CD4-positive, alpha-beta T cell (primary cell): Measurements from ENCODE around the gene PTDSS2. TPM values are rescaled to one million over a fixed set of nuclear protein-coding genes. Genes with fewer than 3 reads are reported as not detected.

Experiments
- ATAC-seq: fragments of 200-7000 bp; cut with Tn5 transposase; one replicate; pipeline ENCODE4 v1.10.0; 2022; ENCODE audit warnings: mild to moderate bottlenecking; ENCODE audit not compliant: poor library complexity
- CTCF ChIA-PET: fragments of 350-600 bp; sonication (Branson Sonifier 250); formaldehyde crosslinking; loops from one replicate; lab custom pipeline; 2021; ENCODE audit warnings: antibody characterized with exemption, inconsistent platforms; lab: Charles Lee
- POLR2A ChIA-PET: fragments of 350-600 bp; sonication (Branson Sonifier 250); formaldehyde crosslinking; loops from one replicate; lab custom pipeline; 2021; ENCODE audit warnings: antibody characterized with exemption, inconsistent platforms; lab: Charles Lee
- DNase-seq, 14 experiments: peaks; one replicate each; pipeline ENCODE4 v3.0.0-alpha.2; 2013 to 2020; ENCODE audit warnings: mixed read lengths in 2 of 14
- H3K27ac ChIP-seq, 2 donors: one replicate each; pipeline versions ENCODE4 v1.5.1 to v1.7.0; 2013; ENCODE audit warnings: low read length in 2 of 2, low read depth in 1 of 2, mild to moderate bottlenecking in 1 of 2
- H3K27me3 ChIP-seq, 2 experiments: 1 replicate in 1 of 2; 2 replicates in 1 of 2; pipeline versions ENCODE4 v1.6.1 to v1.7.0; 2013; ENCODE audit warnings: low read length in 2 of 2, control low read depth in 1 of 2, mild to moderate bottlenecking in 1 of 2, moderate library complexity in 1 of 2; ENCODE audit not compliant: insufficient read depth in 2 of 2, control insufficient read depth in 1 of 2
- H3K36me3 ChIP-seq: one replicate; pipeline ENCODE4 v1.6.1; 2013; ENCODE audit warnings: low read length, control low read depth; ENCODE audit not compliant: insufficient read depth
- H3K4me1 ChIP-seq: one replicate; pipeline ENCODE4 v1.6.1; 2013; ENCODE audit warnings: low read length, control low read depth; ENCODE audit not compliant: insufficient read depth
- H3K4me3 ChIP-seq: one replicate; pipeline ENCODE4 v1.5.1; 2013; ENCODE audit warnings: mild to moderate bottlenecking, low read length, moderate library complexity
- H3K9me3 ChIP-seq, 2 experiments: 1 replicate in 1 of 2; 2 replicates in 1 of 2; pipeline versions ENCODE4 v1.6.1 to v1.7.0; 2013; ENCODE audit warnings: low read length in 2 of 2, mild to moderate bottlenecking in 2 of 2, control low read depth in 1 of 2, moderate library complexity in 1 of 2; ENCODE audit not compliant: control insufficient read depth in 1 of 2, insufficient read depth in 1 of 2
- H3K27ac Mint-ChIP-seq: one replicate; pipeline ENCODE4 v1.8.0; 2020; ENCODE audit warnings: mixed read lengths
- H3K27me3 Mint-ChIP-seq: one replicate; pipeline ENCODE4 v1.8.0; 2021; ENCODE audit warnings: mixed read lengths
- H3K36me3 Mint-ChIP-seq: one replicate; pipeline ENCODE4 v1.8.0; 2021; ENCODE audit warnings: low read depth, mixed read lengths
- H3K4me1 Mint-ChIP-seq: one replicate; pipeline ENCODE4 v1.8.0; 2021; ENCODE audit warnings: low read depth, mixed read lengths
- H3K4me3 Mint-ChIP-seq: one replicate; pipeline ENCODE4 v1.8.0; 2020; ENCODE audit warnings: mild to moderate bottlenecking, mixed read lengths
- H3K9me3 Mint-ChIP-seq: one replicate; pipeline ENCODE4 v1.8.0; 2020; ENCODE audit warnings: mixed read lengths
- intact Hi-C, 2 experiments: fragments of 100-400 bp; cut with DNase I in 1 of 2; cut with micrococcal nuclease in 1 of 2; formaldehyde crosslinking; loops; one replicate each; pipeline versions ENCODE4 v1.15.1 to v1.9.0; 2023 to 2025; cut with DNase I, micrococcal nuclease
- total RNA-seq, 174 experiments: library from RNA in 2 of 174; stranded (reverse) in 2 of 174; gene quantifications; one replicate each; pipeline ENCODE4 v1.2.3 and lab custom pipeline; 2021 to 2026
- TF ChIP-seq, protein P1 (sequence below): fragments of 200-600 bp; IDR thresholded peaks from one replicate; pipeline ENCODE4 v1.8.0; 2022; ENCODE audit warnings: antibody characterized with exemption, mild to moderate bottlenecking

Gene PTDSS2
- total RNA-seq, 2 experiments from 2014 or later, result 15.2 to 18.4 TPM

DNA sequence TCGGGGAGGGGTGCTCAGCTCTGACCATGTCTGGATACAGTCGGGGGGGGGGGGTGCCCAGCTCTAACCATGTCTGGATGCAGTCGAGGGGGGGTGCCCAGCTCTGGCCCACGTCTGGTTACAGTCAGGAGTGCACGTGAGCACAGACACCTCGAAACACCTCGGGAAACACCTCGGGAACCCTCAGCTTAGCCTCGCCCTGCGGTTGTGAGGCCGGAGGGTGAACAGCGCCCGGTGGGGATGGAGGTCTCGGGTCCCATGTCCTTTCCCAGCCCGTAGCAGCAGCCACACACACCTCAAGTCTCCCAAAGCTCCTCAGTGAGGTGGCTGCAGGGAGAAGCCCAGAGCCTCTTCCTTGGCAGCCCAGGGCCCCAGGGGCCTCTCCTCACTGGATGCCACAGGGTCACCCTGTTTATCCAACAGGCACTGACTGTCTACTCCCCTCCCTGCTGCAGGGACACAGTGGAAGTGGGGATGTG is 37.4 kb upstream of the PTDSS2 start:
- peaks cover 34% of the 10 kb centered on the region for H3K4me1 Mint-ChIP-seq
- POLR2A ChIA-PET, result interaction anchor here (0.9 kb wide), 1 partner anchor 7 kb away, joined by 3 read pairs; no protein-coding TSS in a partner anchor
- H3K27me3 ChIP-seq, result no peaks in the 10 kb centered on the region
- peaks cover 58% of the 10 kb centered on the region for H3K4me1 ChIP-seq
- H3K36me3 Mint-ChIP-seq, result peaks cover 18% of the 10 kb centered on the region
- peaks cover 17% of the 10 kb centered on the region for H3K36me3 ChIP-seq
- H3K27ac ChIP-seq, result peak overlapping the region in 1 of 2 donors; percentile 40
- intact Hi-C loops, result loop anchor here in 1 of 2 experiments (10.0 kb wide), 1 partner anchor 48 kb away; the partner anchor contains the start of gene B4GALNT4
- H3K4me3 Mint-ChIP-seq, result peak overlapping the region; percentile 82
- peak overlapping the region; percentile 84 for H3K27ac Mint-ChIP-seq
- TF ChIP-seq, protein P1, sequence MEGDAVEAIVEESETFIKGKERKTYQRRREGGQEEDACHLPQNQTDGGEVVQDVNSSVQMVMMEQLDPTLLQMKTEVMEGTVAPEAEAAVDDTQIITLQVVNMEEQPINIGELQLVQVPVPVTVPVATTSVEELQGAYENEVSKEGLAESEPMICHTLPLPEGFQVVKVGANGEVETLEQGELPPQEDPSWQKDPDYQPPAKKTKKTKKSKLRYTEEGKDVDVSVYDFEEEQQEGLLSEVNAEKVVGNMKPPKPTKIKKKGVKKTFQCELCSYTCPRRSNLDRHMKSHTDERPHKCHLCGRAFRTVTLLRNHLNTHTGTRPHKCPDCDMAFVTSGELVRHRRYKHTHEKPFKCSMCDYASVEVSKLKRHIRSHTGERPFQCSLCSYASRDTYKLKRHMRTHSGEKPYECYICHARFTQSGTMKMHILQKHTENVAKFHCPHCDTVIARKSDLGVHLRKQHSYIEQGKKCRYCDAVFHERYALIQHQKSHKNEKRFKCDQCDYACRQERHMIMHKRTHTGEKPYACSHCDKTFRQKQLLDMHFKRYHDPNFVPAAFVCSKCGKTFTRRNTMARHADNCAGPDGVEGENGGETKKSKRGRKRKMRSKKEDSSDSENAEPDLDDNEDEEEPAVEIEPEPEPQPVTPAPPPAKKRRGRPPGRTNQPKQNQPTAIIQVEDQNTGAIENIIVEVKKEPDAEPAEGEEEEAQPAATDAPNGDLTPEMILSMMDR, result no peak
- DNase-seq, result peak in 1 of 14 experiments; percentile 5
- H3K9me3 ChIP-seq, result no peaks in the 10 kb centered on the region
- H3K4me3 ChIP-seq, result peak overlapping the region; percentile 96
- no peak for ATAC-seq
- CTCF ChIA-PET, result interaction anchor here (0.6 to 1.2 kb wide), 2 partner anchors 36 to 96 kb away, joined by 3 read pairs; no protein-coding TSS in a partner anchor
- no peaks in the 10 kb centered on the region for H3K27me3 Mint-ChIP-seq
- no peaks in the 10 kb centered on the region for H3K9me3 Mint-ChIP-seq

DNA sequence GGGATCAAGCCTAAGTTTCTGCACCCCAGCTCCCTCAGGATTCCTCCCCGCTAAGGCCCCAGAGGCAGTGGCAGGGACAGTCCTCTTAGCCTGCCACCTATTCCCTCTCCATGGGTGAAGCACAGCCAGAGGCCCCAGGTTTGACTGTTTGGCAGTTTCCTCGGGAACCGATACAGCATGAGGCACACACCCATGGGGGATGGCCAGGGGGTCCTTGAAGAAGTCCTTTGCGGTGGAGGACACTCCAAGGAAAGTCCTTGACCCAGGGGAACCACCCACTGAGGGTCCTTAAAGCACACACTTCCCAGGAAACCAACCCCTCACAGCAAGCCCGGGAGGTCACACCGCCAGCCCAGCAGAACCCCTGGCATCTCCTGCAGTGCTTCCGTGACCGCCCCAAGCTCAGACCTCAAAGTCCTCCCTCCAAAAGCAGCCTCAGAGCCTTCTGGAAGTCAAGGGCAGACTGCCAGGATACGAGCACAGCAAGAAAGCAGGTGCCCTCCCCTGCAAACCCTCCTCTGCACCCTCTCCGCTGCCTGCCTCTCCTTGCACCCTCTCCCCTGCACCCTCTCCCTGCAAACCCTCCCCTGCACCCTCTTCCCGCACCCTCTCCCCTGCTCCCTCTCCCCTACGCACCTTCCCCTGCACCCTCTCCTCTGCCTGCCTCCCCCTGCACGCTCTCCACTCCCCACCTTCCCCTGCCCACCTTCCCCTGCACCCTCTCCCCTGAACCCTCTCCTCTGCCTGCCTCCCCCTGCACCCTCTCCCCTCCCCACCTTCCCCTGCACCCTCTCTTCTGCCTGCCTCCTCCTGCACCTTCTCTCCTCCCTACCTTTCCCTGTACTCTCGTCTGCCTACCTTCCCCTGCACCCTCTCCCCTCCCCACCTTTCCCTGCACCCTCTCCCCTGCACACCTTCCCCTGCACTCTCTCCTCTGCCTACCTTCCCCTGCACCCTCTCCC is 36.7 kb upstream of the PTDSS2 start:
- Histone ChIP-seq H3K4me3 (peak overlapping the region; percentile 96), H3K27me3 (no peaks in the 10 kb centered on the region), H3K36me3 (peaks cover 12% of the 10 kb centered on the region), H3K4me1 (peaks cover 53% of the 10 kb centered on the region), H3K27ac (peak overlapping the region in 1 of 2 donors; percentile 40), H3K9me3 (no peaks in the 10 kb centered on the region)
- TF ChIP-seq, protein P1, result no peak
- CTCF ChIA-PET, result interaction anchor here (1.2 kb wide), 1 partner anchor 35 kb away, joined by 3 read pairs; no protein-coding TSS in a partner anchor
- Mint-ChIP-seq H3K4me1 (peaks cover 34% of the 10 kb centered on the region), H3K27ac (peak overlapping the region; percentile 84), H3K9me3 (no peaks in the 10 kb centered on the region), H3K4me3 (peak overlapping the region; percentile 82), H3K27me3 (no peaks in the 10 kb centered on the region), H3K36me3 (peaks cover 18% of the 10 kb centered on the region)
- POLR2A ChIA-PET, result interaction anchor here (0.9 to 3.4 kb wide), 5 partner anchors 8 to 207 kb away, joined by 3 to 19 read pairs (median 9); partner anchors contain the start of genes ANO9, BET1L, RIC8A and RNH1
- intact Hi-C loops, result loop anchor here in 1 of 2 experiments (10.0 kb wide), 1 partner anchor 49 kb away; the partner anchor contains the start of gene B4GALNT4
- DNase-seq (peak in 6 of 14 experiments; percentile 20 to 60 (median 46)), ATAC-seq (peak; percentile 11)

DNA sequence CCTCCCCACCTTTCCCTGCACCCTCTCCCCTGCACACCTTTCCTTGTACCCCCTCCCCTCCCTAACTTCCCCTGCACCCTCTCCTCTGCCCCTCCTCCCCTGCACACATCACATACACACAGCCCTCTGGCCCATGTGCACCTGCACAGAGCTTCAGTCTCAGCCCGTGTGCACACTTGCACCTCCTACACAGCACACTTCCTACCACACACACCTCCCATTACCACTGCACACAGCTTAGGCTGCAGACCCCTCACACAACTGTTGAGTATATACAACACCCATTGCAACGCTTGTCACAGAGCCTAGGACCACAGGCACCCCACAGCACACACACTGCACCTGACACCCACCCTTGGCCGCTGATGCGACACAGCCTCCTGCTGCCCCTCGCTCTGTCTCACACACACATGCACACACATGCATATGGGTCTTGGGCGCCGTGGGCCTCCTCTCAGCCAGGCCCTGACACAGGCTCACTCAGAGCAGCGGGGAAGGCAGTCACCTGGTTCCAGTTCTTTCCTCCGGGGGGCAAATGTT is 35.7 kb upstream of the PTDSS2 start:
- peak overlapping the region; percentile 96 for H3K4me3 ChIP-seq
- H3K9me3 ChIP-seq, result no peaks in the 10 kb centered on the region
- Mint-ChIP-seq H3K36me3 (peaks cover 18% of the 10 kb centered on the region), H3K27me3 (no peaks in the 10 kb centered on the region), H3K27ac (peak overlapping the region; percentile 87), H3K4me3 (peak overlapping the region; percentile 90), H3K9me3 (no peaks in the 10 kb centered on the region), H3K4me1 (peaks cover 34% of the 10 kb centered on the region)
- peaks cover 44% of the 10 kb centered on the region for H3K4me1 ChIP-seq
- ChIA-PET CTCF (interaction anchor here (3.2 to 3.3 kb wide), 2 partner anchors 8 to 34 kb away, joined by 16 read pairs; no protein-coding TSS in a partner anchor), POLR2A (interaction anchor here (0.6 to 4.7 kb wide), 15 partner anchors 8 to 207 kb away, joined by 3 to 75 read pairs (median 6); partner anchors contain the start of genes ANO9, BET1L, PTDSS2 and RIC8A)
- TF ChIP-seq, protein P1, result no peak
- peaks cover 11% of the 10 kb centered on the region for H3K36me3 ChIP-seq
- ATAC-seq (peak; percentile 20), DNase-seq (peak in 4 of 14 experiments; percentile 19 to 48 (median 40))
- H3K27ac ChIP-seq, result peak overlapping the region in 1 of 2 donors; percentile 66
- intact Hi-C loops, result loop anchor here in 1 of 2 experiments (10.0 kb wide), 1 partner anchor 50 kb away; the partner anchor contains the start of gene B4GALNT4
- no peaks in the 10 kb centered on the region for H3K27me3 ChIP-seq
